ENCODE results near the gene HNRNPCL4.
"Not testable (repeated sequence)": the region's sequence is repeated elsewhere in the genome, so short reads cannot be mapped to it uniquely, and the experiment has no call there.

DNA sequence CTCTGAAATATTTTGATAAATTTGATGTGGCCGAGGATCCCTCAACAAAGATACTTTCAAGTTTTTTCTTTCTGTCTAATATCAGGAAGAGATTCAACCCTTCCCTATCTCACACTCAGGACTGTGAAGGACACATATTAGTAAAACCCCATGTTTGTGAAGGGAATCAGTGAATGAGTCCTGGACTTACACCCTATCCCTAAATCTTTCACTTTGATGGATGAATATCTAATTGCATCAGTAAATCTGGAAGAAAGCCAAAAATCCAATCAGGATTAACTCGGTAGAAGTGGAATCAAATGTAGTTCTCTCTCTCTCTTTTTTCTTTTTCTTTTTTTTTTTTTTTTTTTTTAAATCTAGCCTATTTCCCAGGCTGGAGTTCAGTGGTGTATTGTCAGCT is 6.1 kb upstream of the HNRNPCL4 start, which contains the start of gene PRAMEF9:
- TF ChIP-seq, protein P1, sequence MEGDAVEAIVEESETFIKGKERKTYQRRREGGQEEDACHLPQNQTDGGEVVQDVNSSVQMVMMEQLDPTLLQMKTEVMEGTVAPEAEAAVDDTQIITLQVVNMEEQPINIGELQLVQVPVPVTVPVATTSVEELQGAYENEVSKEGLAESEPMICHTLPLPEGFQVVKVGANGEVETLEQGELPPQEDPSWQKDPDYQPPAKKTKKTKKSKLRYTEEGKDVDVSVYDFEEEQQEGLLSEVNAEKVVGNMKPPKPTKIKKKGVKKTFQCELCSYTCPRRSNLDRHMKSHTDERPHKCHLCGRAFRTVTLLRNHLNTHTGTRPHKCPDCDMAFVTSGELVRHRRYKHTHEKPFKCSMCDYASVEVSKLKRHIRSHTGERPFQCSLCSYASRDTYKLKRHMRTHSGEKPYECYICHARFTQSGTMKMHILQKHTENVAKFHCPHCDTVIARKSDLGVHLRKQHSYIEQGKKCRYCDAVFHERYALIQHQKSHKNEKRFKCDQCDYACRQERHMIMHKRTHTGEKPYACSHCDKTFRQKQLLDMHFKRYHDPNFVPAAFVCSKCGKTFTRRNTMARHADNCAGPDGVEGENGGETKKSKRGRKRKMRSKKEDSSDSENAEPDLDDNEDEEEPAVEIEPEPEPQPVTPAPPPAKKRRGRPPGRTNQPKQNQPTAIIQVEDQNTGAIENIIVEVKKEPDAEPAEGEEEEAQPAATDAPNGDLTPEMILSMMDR (IDR thresholded peaks at IDR 0.05) = not testable (repeated sequence)
- TF ChIP-seq EP300 (IDR thresholded peaks at IDR 0.05; ENCODE audit: low read depth); POLR2AphosphoS5 (IDR thresholded peaks at IDR 0.05); POLR2A (IDR thresholded peaks at IDR 0.05): not testable (repeated sequence)
